C4-2B (cell line): ENCODE results near the gene FAM193B.
"Not testable (repeated sequence)": the region's sequence is repeated elsewhere in the genome, so short reads cannot be mapped to it uniquely, and the experiment has no call there.

ENCODE experiments used
- H3K27ac ChIP-seq: fragments of 450-650 bp; 2 replicates; pipeline ENCODE4 v1.5.1; 2017
- CTCF ChIP-seq: fragments of 450-650 bp; conservative IDR thresholded peaks from 2 replicates; pipeline ENCODE4 v1.5.1; 2017; ENCODE audit warnings: mild to moderate bottlenecking
- ZFX ChIP-seq: fragments of 450-650 bp; IDR thresholded peaks from 2 replicates; pipeline ENCODE4 v1.6.1; 2017

Gene FAM193B

GRCh38 chr5:177487975-177488374 lies 66.4 kb downstream of the FAM193B start:
- H3K27ac ChIP-seq: no peak overlapping the region
- TF ChIP-seq ZFX: no peak

GRCh38 chr5:177487144-177487543 lies 67.2 kb downstream of the FAM193B start:
- TF ChIP-seq ZFX (no peak), CTCF (no peak)
- no peak overlapping the region for H3K27ac ChIP-seq

- no peak overlapping the region for H3K27ac ChIP-seq
- TF ChIP-seq ZFX: no peak
- no peak for TF ChIP-seq CTCF
These were observed 68.1 kb downstream of the FAM193B start for GRCh38 chr5:177486256-177486655.

- H3K27ac ChIP-seq: not testable (repeated sequence)
These were observed 68.6 kb downstream of the FAM193B start for GRCh38 chr5:177485753-177486152.

- TF ChIP-seq CTCF: no peak
- TF ChIP-seq ZFX: no peak
- H3K27ac ChIP-seq: no peak overlapping the region
These were observed 69.3 kb downstream of the FAM193B start for GRCh38 chr5:177484902-177485549.

GRCh38 chr5:177483994-177484901 lies 70.1 kb downstream of the FAM193B start:
- TF ChIP-seq ZFX: no peak
- TF ChIP-seq CTCF: no peak
- no peak overlapping the region for H3K27ac ChIP-seq

GRCh38 chr5:177483042-177483441 lies 71.3 kb downstream of the FAM193B start:
- TF ChIP-seq CTCF (no peak), ZFX (no peak)
- no peak overlapping the region for H3K27ac ChIP-seq

GRCh38 chr5:177482359-177482795 lies 72.0 kb downstream of the FAM193B start:
- no peak overlapping the region for H3K27ac ChIP-seq
- no peak for TF ChIP-seq ZFX

GRCh38 chr5:177479774-177480173 lies 74.6 kb downstream of the FAM193B start:
- peak overlapping the region; percentile 63 for H3K27ac ChIP-seq
- peak; percentile 31; the same call in 1 of the 2 replicates for TF ChIP-seq ZFX
- no peak for TF ChIP-seq CTCF
